Lung microvascular endothelial cell (primary cell): Measurements from ENCODE around the gene CEP164. TPM values are rescaled to one million over a fixed set of nuclear protein-coding genes. Genes with fewer than 3 reads are reported as not detected.
"Not testable (repeated sequence)": the region's sequence is repeated elsewhere in the genome, so short reads cannot be mapped to it uniquely, and the experiment has no call there.

Source experiments
- DNase-seq, 2 donors: peaks; one replicate each; pipeline versions ENCODE4 v3.0.0 to v3.0.0-alpha.2; 2010; ENCODE audit warnings: low read depth in 2 of 2
- total RNA-seq: library from RNA; depleted of rRNA; stranded (reverse); fragments of >200 nt; gene quantifications from 2 replicates; pipeline ENCODE4 v1.2.1, GENCODE V29; 2014

The CEP164 gene
- total RNA-seq, 1 donor from 2014 or later, result 11.9 TPM

DNA sequence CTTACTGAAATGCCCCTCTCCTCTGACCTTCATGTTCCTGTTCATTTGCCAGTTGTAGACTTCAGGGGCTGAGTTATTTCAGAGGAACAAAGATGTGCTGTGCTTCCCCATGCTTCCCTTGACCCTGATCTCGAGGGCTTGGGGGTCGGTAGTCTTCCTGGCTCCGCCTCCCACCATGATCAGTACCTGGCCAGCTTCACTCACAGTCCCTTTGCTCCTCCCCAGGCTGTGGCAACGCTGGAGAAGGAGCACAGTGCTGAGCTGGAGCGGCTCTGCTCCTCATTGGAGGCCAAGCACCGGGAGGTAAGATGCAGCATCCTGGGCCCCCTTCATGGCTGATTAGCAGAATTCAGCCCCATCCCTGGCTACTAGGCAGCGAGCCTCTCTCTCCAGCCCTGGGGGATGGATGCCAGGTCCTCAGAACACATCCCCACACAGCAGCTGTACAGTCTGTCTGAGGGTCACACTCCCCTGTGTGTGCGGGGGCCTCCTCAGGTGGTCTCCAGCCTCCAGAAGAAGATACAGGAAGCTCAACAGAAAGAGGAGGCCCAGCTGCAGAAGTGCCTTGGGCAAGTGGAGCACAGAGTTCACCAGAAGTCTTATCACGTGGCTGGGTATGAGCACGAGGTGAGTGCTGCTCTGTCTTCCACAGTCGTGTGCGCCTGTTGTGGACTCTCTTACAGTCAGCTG lies 64.5 kb downstream of the CEP164 start:
- no peak for DNase-seq

- no peak for DNase-seq
Observed at GRCh38 chr11:117392979-117393378, 65.3 kb downstream of the CEP164 start.

DNA sequence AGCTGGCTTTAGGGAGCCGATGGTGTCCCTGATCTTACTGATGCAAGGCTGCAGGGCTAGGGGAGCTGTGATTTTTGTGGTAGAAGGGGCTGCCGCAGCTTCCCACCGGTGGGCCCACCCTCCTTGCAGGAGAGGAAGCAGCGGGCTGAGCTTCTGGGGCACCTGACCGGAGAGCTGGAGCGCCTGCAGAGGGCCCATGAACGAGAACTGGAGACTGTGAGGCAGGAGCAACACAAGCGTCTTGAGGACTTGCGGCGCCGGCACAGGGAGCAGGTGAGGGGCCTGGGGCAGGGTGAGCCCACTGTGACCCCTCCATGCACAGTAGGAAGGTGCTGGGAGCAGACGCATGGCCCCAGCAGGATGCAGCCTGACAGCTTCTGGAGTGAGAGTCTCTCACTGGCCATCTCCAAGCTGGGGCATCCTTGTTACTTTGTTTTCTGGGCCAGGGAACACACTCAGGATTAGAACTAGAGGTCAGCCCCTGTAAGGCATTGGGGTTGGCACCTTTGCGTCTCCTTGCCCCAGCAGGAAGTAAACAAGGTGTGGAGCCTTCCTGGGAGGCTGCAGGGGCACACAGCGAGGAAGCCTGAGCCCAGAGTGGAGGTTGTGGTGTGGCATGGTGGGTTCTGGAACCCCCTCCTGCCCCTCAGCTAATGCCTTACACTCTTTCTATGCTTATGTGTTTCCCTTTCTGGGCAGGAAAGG lies 66.7 kb downstream of the CEP164 start:
- DNase-seq, result no peak

GRCh38 chr11:117395476-117395875 lies 67.8 kb downstream of the CEP164 start:
- DNase-seq, result no peak

DNA sequence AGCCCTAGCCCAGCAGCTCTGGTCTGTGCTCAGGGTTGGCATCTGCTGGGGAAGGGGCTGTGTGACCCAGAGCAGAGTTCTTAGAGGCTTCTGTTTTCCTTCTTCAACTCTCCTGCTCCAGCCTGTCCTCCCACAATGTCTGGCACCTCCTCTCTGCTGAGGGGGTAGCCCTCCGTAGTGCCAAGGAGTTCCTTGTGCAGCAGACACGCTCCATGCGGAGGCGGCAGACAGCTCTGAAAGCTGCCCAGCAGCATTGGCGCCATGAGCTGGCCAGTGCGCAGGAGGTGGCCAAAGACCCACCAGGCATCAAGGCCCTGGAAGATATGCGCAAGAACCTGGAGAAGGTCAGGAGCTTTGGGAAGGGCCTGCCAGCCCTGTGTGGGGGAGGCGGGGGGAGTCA lies 69.3 kb downstream of the CEP164 start:
- no peak for DNase-seq

- not testable (repeated sequence) for DNase-seq
Observed at GRCh38 chr11:117398618-117399017, 71.0 kb downstream of the CEP164 start.

GRCh38 chr11:117399100-117399840 lies 71.6 kb downstream of the CEP164 start:
- DNase-seq, result not testable (repeated sequence)

GRCh38 chr11:117405898-117406297 lies 78.2 kb downstream of the CEP164 start:
- DNase-seq, result not testable (repeated sequence)

GRCh38 chr11:117407016-117407415 lies 79.4 kb downstream of the CEP164 start:
- no peak for DNase-seq

DNA sequence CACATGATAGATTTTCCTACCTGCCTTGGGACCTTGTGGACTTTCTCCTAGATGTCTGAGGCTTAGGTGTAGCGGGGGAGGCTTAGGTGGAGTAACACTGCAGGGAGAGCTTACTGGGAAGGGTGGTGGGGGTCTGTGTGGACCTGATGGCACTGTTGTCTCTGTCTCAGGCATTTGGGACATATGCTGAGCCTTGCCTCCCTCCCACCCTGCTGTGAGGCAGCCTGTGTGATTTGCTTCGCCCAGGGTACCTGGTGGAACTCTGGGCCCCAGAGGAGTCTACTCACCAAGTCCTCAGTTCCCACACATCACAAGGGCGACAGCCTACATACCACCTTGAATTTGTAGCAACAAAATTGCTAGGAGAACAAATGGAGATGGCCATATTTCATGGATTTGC lies 80.7 kb downstream of the CEP164 start:
- DNase-seq, result no peak

DNA sequence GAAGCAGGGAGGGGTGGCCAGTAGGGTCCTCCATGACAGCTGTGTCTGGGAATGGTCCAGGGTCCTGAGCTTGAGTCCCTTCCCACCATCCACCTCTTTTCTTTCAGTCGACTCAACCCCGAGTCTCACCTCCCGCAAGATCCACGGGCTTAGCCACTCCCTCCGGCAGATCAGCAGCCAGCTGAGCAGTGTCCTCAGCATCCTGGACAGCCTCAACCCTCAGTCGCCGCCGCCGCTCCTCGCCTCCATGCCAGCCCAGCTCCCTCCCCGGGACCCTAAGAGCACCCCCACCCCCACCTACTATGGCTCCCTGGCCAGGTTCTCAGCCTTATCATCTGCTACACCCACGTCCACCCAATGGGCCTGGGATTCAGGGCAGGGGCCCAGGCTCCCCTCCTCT lies 81.9 kb downstream of the CEP164 start:
- no peak for DNase-seq

DNA sequence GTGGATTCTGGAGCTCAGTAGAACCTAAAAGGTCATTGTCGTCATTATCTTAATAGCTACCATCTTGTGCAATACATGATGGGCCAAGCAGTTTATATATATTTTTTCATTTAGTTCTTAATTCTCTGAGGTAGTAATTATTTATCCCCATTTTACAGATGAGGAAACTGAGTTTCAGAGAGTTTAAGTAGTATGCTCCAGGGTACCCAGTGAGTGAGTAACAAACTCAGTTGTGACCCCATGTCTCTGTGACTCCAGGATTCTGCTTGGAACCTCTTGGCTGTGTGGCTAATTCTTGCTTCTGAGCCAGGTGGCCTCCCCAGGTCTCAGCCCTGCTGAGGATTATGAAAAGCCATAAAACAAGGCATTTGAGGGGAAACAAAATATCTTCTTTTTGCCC lies 82.6 kb downstream of the CEP164 start:
- no peak for DNase-seq

DNA sequence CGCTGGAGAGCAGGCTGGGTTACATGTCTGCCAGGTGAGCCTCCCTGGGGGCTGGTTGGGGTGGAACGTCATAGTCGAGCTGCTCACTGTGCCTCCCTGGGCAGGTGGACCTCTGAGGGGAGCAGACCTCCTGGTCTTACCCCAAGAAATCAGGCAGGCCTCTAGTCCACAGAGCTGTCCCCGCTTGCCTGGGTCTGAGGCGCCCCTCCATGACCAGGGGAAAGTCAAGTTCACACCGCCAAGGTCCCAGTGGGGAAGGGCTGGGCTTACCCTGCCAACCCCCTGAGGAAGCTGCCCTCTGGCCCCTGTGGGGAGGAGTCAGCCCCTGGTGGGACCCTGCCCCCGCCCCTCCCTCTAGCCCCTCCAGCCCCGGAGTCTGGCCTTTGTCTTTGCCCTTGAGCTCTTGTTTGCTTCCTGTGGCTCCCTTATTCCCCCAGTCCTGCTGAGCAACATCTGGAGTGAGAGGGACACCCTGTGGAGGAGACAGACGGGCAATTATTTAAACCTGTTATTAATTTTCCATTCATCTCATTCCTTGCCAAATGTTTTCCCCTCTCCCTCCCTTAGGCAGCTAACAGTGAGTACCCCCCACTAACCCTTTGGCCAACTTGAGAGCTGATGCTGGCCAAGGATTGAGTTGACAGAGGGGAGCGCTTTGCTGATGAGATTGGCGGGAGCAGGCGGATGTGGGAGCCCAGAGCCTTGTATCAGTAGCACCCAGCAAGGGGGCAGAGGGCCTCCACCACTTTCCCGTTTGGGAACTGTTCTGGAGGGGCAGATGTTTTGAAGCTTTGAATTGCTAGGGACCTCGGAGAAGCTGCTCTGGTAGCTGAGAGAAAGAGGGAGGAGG lies 83.4 kb downstream of the CEP164 start:
- no peak for DNase-seq

DNA sequence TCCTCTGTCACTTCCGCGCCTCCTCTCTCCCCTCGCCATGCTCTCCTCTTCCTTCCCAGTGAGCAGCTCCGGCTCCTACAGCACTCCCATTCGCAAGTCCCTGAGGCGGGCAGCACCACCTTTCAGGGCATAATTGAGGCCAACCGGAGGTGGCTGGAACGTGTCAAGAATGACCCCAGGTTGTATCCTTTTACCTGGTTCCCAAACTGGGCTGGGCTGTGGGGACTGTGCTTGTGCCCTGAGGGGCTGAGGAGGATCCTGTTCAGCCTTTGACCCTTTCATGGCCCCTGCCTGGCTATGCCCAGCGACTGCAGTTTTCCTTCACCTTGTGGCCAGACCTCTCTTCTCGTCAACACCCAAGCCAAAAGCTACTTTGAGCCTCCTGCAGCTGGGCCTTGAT lies 84.1 kb downstream of the CEP164 start:
- DNase-seq, result no peak

DNA sequence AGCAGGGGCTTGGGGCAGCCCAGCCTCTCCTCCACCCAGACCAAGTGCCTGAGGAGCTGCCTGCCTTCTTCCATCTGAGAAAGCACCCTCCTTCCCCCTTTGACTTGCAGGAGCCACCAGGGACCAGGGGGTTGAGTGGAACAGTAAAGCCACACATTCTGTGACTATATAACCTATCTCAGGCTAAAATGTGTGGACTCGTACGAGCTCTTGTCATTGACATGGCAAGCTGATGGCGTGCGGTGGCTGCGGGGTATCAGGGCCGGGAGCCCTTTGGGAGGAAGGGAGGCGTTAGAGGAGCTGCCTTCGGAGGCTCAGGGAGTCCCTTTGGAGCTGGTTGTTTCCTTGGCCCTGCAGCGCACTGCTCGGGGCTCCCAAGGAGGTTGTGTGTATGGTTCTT lies 84.5 kb downstream of the CEP164 start:
- DNase-seq, result no peak

DNA sequence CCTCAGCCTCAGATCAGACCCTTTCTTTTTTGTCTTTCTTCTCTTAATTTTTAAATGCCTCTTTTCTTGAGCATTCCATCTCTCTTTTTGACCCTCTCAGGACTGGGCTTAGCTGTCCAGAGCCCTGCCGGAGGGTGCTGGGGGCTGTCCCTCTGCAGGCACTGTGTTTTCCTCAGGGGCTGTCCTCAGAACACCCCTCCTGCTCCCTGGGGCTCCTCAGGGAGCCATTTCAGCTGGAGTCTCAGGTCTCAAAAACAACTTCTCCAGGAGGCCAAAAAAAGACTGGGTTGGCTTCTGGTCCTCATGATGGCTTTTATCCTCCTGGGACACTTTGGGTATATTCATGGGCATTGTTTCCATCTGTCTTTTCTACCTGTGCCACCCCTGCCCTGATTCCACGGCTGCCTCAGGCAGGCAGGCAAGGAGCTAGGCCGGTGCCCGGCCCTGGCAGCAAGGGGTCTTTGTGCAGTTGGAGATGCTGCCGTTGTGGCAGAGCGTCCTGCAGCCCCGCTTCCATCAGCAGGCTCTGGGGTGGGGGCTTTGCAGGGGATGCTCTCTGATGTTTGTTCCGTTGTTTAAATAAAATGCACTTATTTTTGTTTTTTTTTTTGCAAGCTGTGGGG lies 85.1 kb downstream of the CEP164 start:
- no peak for DNase-seq

DNA sequence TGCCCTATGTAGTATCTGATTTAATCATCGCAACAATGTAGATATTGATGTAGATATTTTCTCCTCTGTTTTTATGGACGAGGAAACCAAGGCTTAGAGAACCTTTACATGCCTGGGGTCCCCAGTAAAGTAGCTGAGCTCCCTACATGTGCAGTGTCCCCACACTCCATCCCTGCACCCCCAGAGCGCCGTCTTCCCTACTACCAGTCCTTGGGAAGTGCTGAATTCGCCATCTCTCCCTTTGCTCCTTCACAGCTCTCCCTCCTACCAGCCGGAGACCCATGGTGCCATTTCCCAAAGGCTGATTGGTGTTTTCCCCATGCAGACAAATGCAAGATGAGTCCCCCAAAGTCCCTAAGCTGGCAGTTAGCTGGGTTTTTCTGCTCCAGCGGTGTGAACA lies 86.0 kb downstream of the CEP164 start:
- DNase-seq, result no peak

DNA sequence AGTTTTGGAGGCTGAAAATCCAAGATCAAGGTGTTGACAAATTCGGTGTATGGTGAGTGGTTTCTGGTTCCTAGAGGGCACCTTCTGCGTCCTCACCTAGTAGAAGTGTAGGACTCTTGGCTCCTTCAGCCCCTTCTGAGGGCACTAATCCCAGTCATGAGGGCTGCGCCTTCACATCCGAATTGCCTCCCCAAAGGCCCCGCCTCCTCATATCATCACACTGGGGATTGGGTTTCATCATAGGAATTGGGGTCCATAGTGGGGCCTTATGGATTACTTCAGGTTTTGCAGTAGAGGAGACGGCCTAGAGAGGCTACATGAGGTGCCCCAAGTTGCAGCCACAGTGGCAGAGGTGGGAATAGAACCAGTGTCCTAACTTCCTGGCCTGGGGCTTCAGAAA lies 87.1 kb downstream of the CEP164 start:
- no peak for DNase-seq

DNA sequence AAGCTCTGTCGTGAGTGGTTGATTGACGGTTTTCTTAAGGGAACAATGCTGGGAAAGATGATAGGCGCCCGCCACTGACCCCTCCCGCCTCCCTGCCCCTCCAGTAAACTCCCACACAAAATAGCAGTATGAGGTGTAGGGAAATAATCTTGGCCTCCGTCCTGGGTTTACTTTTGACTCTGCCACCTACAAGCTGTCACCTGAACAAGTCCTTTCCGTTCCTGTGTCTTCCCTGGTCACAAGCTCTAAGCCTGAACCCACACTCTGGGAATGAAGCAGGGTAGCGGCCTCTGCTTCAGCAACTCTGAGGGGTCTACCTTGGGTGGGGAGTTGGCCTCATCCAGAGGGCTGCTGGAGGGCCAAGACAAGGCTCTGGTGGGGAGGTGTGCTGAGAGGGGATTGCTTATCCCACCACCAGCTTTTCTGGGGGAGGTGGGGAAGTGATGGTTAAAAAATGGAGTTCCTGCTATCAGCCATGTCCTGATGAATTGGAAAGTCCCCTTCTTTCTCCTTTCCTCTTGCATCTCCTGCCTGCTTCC lies 87.8 kb downstream of the CEP164 start:
- DNase-seq, result no peak

DNA sequence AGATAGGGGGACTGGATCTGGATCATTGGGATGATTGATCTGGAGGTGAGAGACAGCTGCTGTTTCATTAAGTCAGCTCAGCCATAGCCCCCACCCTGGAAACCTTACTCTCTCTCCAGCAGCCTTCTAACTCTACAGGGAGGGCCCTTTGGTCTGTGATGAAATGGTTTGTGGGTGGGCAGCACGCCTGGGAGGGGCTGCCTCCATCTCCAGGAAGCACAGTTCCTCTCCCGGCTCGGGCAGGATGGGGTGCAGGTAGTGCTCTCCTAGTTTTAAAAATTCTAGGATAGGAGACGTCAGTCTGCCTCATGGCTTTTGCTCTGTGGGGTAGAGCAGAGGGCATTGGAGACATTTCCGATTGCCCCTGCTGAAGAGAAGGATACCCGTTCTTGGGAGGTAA lies 89.7 kb downstream of the CEP164 start:
- no peak for DNase-seq

GRCh38 chr11:117417856-117418255 lies 90.2 kb downstream of the CEP164 start:
- no peak for DNase-seq
